EH (cell line): ENCODE data around the gene MCM8.
A peak's percentile ranks its signal among the peaks of the same experiment; 100 is the strongest.
"Not testable (repeated sequence)": the region's sequence is repeated elsewhere in the genome, so short reads cannot be mapped to it uniquely, and the experiment has no call there.

Source experiments
- DNase-seq: peaks from one replicate; pipeline ENCODE4 v3.0.0-alpha.2; 2015; ENCODE audit warnings: low read depth

MCM8 gene

DNA sequence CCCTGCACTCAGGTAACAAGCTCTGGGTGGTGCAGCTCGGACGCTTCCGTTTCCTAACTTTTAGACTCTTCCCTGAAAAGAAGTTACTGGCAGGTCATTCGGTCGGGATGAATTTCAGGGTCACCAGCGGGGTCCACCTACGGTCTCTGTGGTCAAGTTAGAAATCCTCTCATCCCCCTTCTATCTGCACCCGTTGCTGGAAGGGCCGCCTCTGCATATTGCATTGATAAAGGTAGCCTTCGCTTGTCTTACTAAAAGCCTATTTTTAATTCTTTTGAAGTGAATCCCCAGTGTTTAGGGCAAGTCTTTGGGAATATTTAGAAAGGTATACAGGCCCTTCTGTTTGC, 56.1 kb downstream of the MCM8 start:
- DNase-seq, result no peak

DNA sequence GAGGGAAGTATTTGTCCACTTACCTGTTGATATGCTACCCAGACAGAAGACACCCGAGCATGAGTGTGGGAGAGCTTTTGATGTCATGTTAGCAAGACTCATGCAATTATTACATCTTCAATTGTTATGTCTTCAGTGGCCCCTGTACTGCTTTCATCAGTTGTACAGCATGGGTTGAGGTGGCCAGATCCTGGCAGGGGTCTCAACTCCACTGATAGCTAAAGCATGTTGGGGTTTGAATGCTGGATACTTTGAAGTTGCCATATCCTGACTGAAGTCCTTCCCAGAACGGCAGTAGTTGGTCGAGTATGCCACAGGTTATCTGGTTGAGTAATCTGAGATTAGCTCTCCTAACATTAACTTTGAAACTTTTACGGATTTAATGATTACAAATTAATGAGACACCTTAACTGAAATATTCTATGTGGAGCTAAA, 56.7 kb downstream of the MCM8 start:
- DNase-seq, result peak; percentile 7

DNA sequence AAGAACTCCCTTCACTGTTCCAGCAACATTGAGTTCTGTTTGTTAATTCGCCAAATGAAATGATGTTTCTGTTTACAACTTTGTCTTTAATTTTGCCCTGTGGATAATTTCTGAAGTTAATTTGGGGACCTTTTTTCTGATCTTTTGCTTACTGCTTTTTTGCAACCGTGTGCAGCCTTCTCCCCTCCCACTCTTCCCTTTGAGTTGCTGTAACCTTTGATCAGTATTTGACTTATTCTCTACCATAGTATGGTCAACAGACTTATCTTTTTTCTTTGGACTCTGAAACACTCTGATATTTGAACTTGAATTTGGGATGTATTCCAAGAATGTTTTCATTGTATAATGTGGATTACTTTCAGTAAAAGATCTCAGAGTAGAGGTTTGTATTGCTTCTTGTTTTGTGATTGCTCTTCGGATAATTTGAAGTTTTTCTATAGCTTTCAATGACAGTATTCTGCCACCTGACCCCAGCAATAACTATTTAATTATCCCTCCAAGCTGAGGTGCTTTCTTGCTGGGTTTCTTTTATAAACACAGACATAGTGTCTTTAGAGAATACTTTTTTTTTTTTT, 57.2 kb downstream of the MCM8 start:
- no peak for DNase-seq

DNA sequence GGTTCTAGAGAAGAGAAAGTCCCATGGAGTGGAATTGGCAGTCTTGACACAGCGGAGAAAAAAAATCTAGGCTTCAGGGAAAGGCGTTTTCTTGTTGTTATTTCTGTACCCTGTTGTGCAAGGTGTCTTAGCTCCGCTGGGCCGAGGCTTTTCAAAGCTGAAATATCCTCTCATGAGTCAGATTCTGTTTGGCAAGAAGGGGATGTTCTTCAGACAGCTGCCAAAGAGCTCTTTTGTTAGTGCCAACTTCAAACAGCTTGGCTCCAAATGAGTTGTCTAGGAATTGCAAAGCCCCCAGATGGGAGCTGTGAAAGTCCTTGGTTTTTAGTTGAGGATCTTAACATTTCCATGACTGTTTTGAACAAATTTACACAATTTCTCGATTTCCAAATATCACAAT, 57.8 kb downstream of the MCM8 start:
- DNase-seq, result peak; percentile 83

DNA sequence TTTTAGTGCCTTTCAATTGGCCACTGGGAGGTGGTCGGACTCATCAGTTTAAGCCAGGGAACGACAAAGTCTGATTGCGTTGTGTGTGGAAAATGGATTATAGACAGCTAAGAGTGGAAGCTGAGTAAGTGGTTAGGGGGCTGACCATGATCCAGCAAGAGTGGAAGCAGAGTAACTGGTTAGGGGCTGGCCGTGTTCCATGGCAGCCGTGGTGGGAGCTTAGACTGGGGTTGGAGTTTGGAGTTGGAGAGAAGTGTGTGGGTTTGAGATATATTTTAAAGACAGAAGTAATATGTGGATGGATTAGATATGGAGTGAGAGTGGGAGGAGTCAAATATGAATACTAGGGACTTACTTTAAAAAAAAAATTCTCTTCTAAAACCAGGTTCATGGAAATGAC, 61.7 kb downstream of the MCM8 start:
- no peak for DNase-seq

DNA sequence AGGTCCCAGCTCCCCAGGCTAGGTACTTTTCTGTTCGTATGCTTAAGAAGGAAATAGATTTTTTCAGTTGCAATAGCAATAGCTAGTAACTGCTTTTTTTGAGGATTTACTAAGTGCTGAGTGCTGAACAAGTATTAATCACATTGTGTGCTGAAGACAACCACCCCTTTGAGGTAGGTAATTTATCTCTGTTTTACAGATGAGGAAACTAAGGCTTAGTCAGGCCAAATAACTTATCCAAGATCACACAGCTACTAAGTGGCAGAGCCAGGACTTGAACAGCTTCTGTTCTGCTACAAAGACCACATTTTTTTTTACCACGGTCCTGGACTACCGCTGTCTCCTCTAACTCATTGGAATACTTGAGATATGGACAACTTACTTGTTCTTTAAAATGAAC, 63.6 kb downstream of the MCM8 start:
- no peak for DNase-seq

DNA sequence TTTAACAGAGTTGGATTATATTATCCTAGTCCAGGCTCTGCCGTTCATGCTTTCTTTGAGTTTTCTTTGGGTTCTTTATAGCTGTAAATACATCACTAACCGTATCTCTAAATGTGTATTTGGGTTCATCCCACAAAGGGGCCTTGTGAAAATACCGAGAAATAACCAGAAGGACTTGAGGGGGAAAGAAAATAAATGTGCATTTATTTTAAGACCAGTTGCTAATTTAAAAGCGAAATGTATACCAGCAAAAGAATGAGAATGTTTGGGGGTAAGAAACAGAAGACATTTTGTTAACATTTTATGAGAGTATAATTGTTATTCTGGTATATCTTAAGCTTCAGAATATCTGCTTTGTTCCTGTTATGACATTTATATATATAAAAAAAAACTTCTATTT, 64.5 kb downstream of the MCM8 start:
- no peak for DNase-seq

DNA sequence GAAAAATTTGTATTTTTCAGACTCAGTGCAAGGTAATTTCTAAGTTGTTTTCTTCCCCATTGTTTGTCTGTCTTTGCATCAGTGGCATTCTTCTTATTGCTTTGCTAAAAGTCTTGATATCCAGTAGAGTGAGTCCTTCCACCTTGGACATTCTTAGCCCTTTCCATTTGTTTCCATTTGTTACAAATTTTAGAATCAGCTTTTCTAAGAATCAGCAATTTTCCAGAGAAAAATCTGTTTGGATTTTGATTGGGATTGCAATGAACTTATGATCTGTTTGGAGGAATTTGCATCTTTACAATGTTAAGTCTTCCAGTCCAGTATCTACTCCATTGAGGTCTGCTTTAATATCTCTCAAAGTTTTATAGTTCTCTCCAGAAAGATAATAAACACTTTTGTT, 67.0 kb downstream of the MCM8 start:
- DNase-seq, result no peak

DNA sequence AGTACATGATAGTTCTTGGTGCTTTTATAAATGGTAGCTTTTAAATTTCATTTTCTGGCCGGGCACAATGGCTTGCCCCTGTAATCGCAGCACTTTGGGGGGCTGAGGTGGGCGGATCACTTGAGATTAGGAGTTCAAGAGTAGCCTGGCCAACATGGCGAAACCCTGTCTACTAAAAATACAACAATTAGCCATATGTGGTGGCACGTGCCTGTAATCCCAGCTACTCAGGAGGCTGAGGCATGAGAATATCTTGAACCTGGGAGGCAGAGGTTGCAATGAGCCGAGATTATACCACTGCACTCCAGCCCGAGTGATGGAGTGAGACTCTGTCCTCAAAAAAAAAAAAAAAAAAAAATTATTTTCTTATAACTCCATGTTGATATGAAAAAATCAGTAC, 67.4 kb downstream of the MCM8 start:
- DNase-seq, result no peak

DNA sequence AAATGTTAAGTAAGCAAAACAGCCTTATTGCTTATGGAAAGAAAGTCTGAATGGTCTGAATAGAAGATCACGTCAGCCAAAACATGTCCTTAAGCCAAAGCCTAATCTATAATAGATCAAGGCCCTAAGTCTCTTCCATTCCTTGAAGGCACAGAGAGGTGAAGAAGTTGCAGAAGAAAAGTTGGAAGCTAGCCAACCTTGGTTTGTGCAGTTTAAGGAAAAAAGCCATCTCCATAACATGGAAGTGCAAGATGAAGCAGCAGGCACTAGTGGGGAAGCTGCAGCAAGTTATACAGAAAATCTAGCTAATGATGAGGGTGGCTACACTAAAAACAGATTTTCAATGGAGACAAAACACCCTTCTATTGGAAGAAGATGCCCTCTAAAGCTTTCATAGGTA, 74.3 kb downstream of the MCM8 start:
- no peak for DNase-seq

DNA sequence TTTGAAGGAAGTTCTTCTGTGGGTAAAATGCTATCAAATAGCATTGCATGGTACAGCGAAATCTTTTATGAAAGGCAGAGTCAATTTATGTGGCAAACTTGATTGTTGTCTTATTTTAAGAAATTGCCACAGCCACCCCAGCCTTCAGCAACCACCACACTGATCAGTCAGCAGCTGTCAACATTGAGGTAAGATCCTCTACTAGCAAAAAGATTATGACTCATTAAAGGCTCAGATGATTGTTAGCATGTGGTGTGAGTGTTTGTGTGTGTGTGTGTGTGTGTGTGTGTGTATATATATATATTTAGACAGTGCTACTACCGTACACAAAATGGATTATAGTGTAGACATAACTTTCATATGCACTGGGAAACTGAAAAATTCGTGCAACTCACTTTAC, 75.6 kb downstream of the MCM8 start:
- DNase-seq, result peak; percentile 19

DNA sequence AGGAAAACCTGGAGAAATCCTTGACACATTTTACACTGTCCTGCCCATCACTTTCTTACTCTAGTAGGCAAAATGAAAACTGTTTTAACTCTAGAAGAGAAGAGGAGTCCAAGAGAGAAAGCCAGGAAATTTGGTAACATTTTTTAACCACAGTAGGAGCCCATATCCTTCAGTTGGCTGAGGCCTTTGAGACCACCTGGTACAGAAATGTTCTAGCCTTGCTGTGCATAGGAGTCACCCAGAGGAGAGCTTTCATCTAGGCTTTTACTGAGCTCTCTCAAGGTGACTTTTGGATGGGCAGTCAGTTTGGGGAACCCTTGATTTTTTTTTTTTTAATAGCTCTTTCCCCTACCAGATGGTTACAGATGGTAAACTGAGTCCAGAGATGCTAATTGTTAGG, 78.4 kb downstream of the MCM8 start:
- no peak for DNase-seq

DNA sequence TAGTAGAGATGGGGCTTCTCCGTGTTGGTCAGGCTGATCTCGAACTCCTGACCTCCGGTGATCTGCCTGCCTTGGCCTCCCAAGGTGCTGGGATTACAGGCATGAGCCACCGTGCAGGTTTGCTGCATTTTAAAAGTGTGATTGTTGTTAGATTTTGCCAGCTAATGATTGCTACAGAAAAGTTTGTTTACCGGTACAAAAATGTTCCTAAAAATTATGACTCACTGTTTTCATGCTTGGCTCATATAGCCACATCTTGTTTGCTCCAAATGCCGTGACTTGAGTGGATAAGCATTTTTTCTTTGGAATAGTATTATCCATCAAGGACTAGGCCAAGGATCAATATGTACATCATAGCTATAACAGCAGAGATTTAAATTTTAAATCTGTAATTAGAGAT, 79.1 kb downstream of the MCM8 start:
- DNase-seq, result no peak

DNA sequence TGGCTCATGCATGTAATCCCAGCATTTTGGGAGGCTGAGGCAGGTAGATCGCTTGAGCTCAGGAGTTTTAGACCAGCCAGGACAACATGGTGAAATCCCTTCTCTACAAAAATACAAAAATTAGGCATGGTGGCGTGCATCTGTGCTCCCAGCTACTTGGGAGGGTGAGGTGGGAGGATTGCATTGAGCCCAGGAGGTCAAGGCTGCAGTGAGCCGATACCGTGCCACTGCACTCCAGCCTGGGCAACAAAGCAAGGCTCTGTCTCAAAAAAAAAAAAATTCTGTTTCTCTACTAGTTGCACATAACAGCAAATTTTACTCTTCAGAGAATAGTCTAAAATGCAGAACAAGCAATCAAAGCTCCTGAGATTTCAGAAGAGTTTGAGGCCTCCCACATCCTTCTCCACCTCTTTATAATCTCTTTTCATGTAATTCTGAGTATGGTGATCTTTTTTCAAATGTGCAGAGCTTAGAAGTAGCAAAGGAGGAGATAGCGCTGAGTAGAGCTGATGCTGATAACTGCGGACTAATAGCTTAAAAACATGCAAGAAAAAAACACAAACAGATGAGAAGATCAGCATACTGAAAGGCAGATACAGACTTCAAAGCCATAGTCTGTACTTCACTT, 80.1 kb downstream of the MCM8 start:
- no peak for DNase-seq

DNA sequence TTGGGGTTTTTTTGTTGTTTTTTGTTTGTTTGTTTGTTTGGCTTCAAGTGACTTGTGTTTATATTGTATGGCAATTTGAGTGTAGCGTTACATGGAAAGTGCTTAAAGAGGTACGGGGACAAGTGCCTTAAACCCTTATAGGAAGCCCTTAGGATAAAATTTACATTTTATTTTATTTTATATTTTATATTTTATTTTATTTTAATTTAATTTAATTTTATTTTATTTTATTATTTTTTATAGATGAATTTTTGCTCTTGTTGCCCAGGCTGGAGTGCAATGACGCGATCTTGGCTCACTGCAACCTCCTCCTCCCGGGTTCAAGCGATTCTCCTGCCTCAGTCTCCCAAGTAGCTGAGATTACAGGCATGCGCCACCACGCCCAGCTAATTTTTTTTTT, 82.5 kb downstream of the MCM8 start:
- not testable (repeated sequence) for DNase-seq

DNA sequence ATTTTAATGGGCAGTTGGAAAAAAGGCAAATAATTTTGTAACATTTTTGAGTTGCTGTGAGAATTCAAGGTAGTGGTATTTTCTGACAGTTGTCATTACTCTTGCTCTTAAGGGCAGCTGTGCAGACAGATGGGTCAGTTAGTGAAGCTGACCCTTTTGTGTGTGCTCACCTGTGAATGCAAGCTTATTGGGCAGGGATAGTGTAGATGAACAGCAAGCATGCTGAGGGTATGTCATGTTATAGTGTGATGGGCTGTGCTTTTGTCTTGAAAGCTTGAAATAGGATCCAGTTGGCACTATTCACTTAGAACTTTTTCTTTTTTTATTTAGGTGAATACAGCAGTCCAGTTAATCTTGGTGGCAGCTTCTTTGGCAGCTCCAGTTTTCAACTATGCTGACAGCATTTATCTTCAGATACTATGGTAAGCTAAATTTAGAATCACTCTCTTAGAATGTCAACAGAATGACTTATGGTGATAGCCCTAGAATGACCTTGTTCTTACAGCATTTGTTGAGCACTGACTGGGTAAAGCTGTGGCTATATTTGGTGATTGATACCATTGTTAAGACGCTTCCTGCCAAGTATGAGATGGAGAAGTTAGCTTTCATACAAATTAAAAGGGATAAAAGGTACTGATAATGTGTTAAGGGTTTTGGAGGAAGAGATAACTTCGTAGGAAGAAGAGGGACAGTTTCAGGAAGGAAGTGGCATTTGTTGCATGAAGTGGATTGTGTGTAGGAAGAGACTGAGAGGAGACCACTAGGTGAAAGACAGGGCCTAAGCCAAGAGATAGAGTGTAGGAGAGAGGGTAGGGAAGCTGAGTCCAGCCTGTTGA, 83.9 kb downstream of the MCM8 start:
- peak; percentile 61 for DNase-seq

DNA sequence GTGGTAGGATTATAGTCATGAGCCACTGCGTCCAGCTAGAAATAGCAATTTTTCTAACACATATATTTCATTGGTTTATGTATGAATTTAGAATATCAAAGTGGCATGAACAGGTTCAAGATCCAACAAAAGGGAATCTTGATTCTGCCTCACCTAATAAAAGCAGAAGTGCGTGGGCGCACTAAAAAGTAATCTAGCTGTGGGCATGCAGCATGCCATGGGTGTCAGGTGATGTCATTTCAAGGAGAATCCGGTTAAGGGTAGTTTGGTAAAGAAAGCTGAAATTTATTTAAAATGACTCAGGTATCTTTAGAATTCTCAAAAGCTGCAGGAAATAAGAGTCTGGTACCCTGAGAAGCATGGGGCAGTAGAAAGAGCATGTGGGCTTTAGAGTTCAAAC, 85.8 kb downstream of the MCM8 start:
- no peak for DNase-seq

DNA sequence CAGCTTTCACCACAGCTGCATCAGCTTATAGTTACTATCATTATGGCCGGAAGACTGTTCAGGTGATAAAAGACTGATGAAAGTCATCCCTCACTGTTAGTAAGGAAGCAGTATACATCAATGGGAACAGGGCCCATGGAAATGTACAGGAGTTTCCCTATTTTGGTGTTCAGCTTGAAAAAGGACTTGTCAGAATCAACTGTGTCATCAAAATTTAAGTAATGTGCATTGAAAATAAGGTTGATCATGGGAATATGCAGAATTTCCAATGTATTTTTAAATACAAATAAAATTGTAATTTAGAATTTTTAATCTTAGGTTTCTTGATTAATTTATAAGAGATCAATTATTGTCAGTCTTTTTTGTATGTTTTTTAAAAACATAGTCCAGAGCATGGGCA, 86.6 kb downstream of the MCM8 start:
- DNase-seq, result no peak

DNA sequence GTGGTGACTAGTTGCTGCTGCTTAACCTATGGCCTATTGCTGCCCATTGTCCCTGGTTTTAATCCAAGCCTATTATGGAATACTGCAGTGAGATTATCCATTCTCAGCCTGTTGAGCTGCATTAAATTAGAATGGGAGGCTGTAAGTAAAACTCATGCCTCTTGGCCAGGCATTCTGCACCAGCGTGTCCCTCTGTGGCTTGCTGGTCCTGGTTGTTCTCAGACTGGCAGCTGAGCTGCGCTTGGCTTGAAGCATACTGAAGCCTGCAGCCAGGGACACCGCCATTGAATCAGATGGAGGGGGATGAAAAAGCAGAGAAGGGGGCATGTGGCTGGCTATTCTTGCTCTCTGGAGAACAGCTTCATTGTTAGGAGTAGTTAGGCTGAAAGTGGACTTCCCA, 87.8 kb downstream of the MCM8 start:
- DNase-seq, result no peak

DNA sequence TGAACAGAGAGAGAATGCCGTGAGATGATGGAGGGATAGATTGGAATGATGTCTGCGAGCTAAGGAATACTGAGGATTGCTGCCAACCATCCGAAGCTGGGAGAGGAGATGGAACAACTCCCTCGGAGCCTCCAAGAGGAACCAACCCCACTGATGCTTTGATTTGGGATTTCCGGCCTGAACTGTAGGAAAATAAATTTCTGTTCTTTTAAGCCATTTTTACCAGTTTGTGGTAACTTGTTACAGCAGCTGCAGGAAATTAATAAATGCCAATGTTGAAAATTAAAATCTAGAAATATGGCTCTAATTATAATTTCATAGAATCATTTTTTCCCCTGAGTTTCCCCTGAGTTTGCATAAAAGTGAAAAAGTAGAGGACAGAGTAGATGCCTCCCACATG, 89.3 kb downstream of the MCM8 start:
- DNase-seq, result no peak

DNA sequence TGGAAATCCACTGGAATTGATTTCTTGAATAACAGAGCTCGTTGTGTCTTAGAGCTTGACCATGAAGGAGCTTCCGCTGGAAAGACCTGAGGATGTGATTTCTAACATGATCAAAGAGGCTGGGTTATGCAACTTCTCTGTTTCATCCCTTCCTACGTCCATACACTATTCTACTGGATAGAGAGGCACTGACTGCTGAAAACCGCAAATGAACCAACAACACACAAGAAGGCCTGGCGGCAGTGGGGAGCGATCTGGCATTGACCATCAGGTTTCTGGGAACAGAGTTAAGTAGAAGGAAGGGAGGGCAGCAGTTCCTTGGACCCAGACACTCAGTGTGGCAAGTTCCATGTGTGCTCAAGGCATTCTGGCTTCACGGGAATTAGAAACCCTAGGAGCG, 90.1 kb downstream of the MCM8 start:
- DNase-seq, result no peak

DNA sequence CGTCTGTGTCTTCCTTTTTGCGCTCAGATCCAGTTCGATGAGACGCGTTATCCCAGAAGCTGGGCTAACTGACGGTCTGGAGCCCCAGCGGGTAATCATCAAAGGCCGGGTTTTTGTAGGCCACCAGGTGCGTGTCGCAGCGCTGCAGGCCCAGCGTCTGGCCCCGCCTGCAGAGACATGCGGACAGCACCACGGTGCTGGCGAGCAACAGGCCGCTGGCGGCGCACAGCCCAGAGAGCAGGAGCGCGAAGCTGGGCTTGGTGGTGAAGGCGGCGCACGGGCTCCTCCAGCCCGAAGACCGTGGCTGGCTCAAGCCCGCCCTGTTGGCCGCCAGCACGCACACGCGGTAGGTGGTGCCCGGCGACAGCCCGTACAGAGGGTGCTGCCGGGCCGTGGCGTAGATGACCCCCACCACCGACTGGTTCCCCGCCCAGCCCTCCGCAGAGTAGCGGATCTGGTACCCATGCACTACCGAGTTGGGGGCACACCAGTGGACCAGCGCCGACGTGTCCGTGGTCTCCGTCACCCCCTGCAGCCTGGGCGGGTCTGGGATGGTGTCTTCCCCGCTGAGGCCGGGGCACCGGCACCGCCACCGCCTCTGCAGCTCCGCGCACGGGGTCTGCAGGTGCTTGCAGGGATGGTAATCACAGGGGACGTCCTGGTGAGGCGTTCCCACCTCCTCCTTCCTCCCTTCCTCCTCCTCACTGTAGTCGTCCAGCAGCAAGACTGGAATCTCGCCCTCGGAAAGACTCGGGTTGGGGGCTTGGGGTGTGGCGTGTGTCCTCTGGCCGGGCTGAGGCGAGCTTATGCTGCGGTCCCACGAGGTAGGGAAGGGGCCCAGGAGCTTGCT, 90.7 kb downstream of the MCM8 start:
- no peak for DNase-seq

DNA sequence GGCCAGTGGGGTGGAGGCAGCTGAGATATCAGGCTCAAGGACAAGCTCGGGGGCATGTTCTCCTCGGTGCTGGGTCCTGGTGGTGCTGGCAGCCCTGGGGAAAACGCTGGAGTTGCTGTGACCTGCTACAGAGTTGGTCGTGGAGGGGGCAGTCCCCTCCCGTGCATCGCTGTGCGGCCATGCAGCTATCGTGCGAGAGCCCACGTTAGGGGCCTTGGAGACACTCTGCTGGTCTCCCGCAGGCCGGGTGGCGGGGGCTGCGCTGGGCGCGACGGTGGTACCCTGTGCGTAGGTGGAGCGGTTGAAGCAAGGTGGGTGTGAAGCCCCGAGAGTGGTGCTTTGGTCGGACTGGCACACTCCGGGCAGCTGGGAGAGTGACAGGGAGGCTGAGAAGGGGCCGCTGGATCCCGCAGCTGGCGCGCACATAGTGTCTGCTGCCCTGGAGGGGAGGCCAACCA, 91.4 kb downstream of the MCM8 start:
- no peak for DNase-seq
